Left cardiac atrium (tissue), 4 donors: ENCODE data around the gene SSX2. TPM values are rescaled to one million over a fixed set of nuclear protein-coding genes. Genes with fewer than 3 reads are reported as not detected.
"Not testable (repeated sequence)": the region's sequence is repeated elsewhere in the genome, so short reads cannot be mapped to it uniquely, and the experiment has no call there.

Source experiments
- ATAC-seq, 2 donors: fragments of 200-7000 bp; cut with Tn5 transposase; one replicate each; pipeline ENCODE4 v1.9.1; 2020; ENCODE audit warnings: mild to moderate bottlenecking in 2 of 2, moderate library complexity in 2 of 2
- DNase-seq: peaks from one replicate; pipeline ENCODE4 v3.0.0-alpha.2; 2020
- intact Hi-C, 2 donors: fragments of 100-400 bp; cut with DNase I; formaldehyde crosslinking; loops; one replicate each; pipeline versions ENCODE4 v1.14.1 to v1.15.1; 2022 to 2023
- long read RNA-seq: library from polyadenylated mRNA; unstranded; transcript quantifications from one replicate; pipeline ENCODE4 v2.0.0, GENCODE V29; 2021
- total RNA-seq, 2 donors: library from RNA; stranded (reverse); fragmentation: NEBNext Ultra II Directional; extraction: Animal tissue kit (Norgen Biotek cat#: 25700); gene quantifications; one replicate each; pipeline ENCODE4 v1.2.1, GENCODE V29; 2021
- donor health status: DM: no; HTN: yes; CAD: no.
- donor health status: DM: no; HTN: yes; CAD: no; lungs with severe emphysema.
- donor health status: DM: yes; HTN: yes; CAD: no.
- donor health status: Dilated cardiomyopathy.

SSX2 gene
- total RNA-seq, result not detected
- long read RNA-seq, result 0 reads

GRCh38 chrX:52707078-52707477, at the start of gene SSX2:
Gene SSX2 (minus strand): TSS chrX:52707178. CDS start chrX:52705749, 1,429 bp downstream.
- ATAC-seq, DNase-seq, intact Hi-C loops: not testable (repeated sequence)

GRCh38 chrX:52750952-52751351, 44.0 kb upstream of the SSX2 start, which contains the start of gene SSX2B:
Gene SSX2B (plus strand): TSS chrX:52751252. CDS start chrX:52752681, 1,429 bp downstream.
- DNase-seq, ATAC-seq, intact Hi-C loops: not testable (repeated sequence)

- intact Hi-C loops, ATAC-seq, DNase-seq: not testable (repeated sequence)
Measured at GRCh38 chrX:52692034-52692433, 14.9 kb downstream of the SSX2 start.

GRCh38 chrX:52662218-52662617, 44.8 kb downstream of the SSX2 start:
- intact Hi-C loops, DNase-seq, ATAC-seq: not testable (repeated sequence)

- DNase-seq, ATAC-seq, intact Hi-C loops: not testable (repeated sequence)
Measured at GRCh38 chrX:52655475-52655874, 51.5 kb downstream of the SSX2 start.

- DNase-seq, ATAC-seq, intact Hi-C loops: not testable (repeated sequence)
Measured at GRCh38 chrX:52654800-52655199, 52.2 kb downstream of the SSX2 start, which contains the start of gene SSX7. Gene SSX7 (minus strand): TSS chrX:52654900. CDS start chrX:52653472, 1,428 bp downstream.

GRCh38 chrX:52650676-52651075, 56.3 kb downstream of the SSX2 start:
- intact Hi-C loops, DNase-seq, ATAC-seq: not testable (repeated sequence)

GRCh38 chrX:52648956-52649355, 58.0 kb downstream of the SSX2 start:
- intact Hi-C loops, ATAC-seq, DNase-seq: not testable (repeated sequence)

Other genes starting within 250 kb of the SSX2 start
- not detected for gene XAGE1A, start 211.4 kb downstream of the SSX2 start, total RNA-seq
- gene XAGE1B, start 190.1 kb downstream of the SSX2 start, total RNA-seq, result not detected
- gene SSX7, start 52.3 kb downstream of the SSX2 start, total RNA-seq, result not detected
- not detected for gene SSX2B, start 44.1 kb upstream of the SSX2 start, total RNA-seq
- not detected for gene SPANXN5, start 90.2 kb upstream of the SSX2 start, total RNA-seq
- not detected for gene XAGE5, start 104.1 kb upstream of the SSX2 start, total RNA-seq
- gene XAGE3, start 160.9 kb upstream of the SSX2 start, total RNA-seq, result not detected
- 10 to 100 TPM; 12.1 to 12.6 TPM for gene FAM156B, start 190.2 kb upstream of the SSX2 start, total RNA-seq